IMR-90 (cell line): ENCODE results near the gene RALGPS1. TPM values are rescaled to one million over a fixed set of nuclear protein-coding genes. Genes with fewer than 3 reads are reported as not detected.

ENCODE experiments used
- ATAC-seq: fragments of 200-7000 bp; cut with Tn5 transposase; 2 replicates; pipeline ENCODE4 v1.9.1; 2020; ENCODE audit warnings: low read depth, mild to moderate bottlenecking, moderate library complexity
- BruUV-seq: library from RNA; stranded (reverse); fragments of 400-500 nt; replicated peaks from 2 replicates; lab custom pipeline; 2021; lab: Mats Ljungman, UMichigan
- CTCF ChIA-PET: fragments of 300-600 bp; formaldehyde crosslinking; extraction: SDS; loops from one replicate; lab custom pipeline; 2021; ENCODE audit warnings: antibody characterized with exemption; lab: Yijun Ruan, JAX
- POLR2A ChIA-PET: fragments of 300-600 bp; sonication (Branson Sonifier 250); formaldehyde crosslinking; loops from one replicate; lab custom pipeline; 2022; ENCODE audit warnings: antibody characterized with exemption; ENCODE audit not compliant: unreplicated experiment; lab: Charles Lee
- DNase-seq: peaks from one replicate; pipeline ENCODE4 v3.0.0; 2013
- H2AFZ ChIP-seq: replicated peaks from 2 replicates; pipeline ENCODE3; 2013; ENCODE audit warnings: low read length, mild to moderate bottlenecking; ENCODE audit not compliant: poor library complexity
- H2AK5ac ChIP-seq: 2 replicates; pipeline ENCODE4 v1.6.1; 2013; ENCODE audit warnings: low read depth, low read length, inconsistent platforms
- H2AK9ac ChIP-seq: replicated peaks from 2 replicates; pipeline ENCODE3; 2013; ENCODE audit warnings: mild to moderate bottlenecking, low read depth, low read length, moderate library complexity; ENCODE audit not compliant: poor library complexity
- H2BK120ac ChIP-seq: 2 replicates; pipeline ENCODE4 v1.6.1; 2013; ENCODE audit warnings: low read depth, low read length, inconsistent platforms
- H2BK15ac ChIP-seq: 3 replicates; pipeline ENCODE4 v1.6.1; 2013; ENCODE audit warnings: low read depth, low read length, inconsistent platforms
- H2BK20ac ChIP-seq: 2 replicates; pipeline ENCODE4 v1.6.1; 2013; ENCODE audit warnings: low read depth, mild to moderate bottlenecking, inconsistent platforms, low read length, moderate library complexity
- H2BK5ac ChIP-seq: 2 replicates; pipeline ENCODE4 v1.6.1; 2013; ENCODE audit warnings: mild to moderate bottlenecking, low read depth, low read length, inconsistent platforms; ENCODE audit not compliant: poor library complexity, severe bottlenecking
- H3K14ac ChIP-seq: replicated peaks from 2 replicates; pipeline ENCODE4 v1.6.1; 2013; ENCODE audit warnings: low read depth, low read length, inconsistent platforms
- H3K18ac ChIP-seq: 2 replicates; pipeline ENCODE4 v1.6.1; 2013; ENCODE audit warnings: low read depth, low read length, control low read depth
- H3K23ac ChIP-seq: 2 replicates; pipeline ENCODE4 v1.6.1; 2013; ENCODE audit warnings: low read depth, low read length, inconsistent platforms
- H3K27ac ChIP-seq: 2 replicates; pipeline ENCODE4 v1.5.1; 2013; ENCODE audit warnings: mild to moderate bottlenecking, control low read depth, low read length; ENCODE audit not compliant: insufficient read depth
- H3K27me3 ChIP-seq: 2 replicates; pipeline ENCODE4 v1.6.1; 2013; ENCODE audit warnings: low read length; ENCODE audit not compliant: control insufficient read depth, insufficient read depth
- H3K36me3 ChIP-seq: 2 replicates; pipeline ENCODE4 v1.6.1; 2013; ENCODE audit warnings: low read length, mixed read lengths; ENCODE audit not compliant: control insufficient read depth, insufficient read depth
- H3K4ac ChIP-seq: 2 replicates; pipeline ENCODE4 v1.6.1; 2013; ENCODE audit warnings: low read depth, low read length, inconsistent platforms
- H3K4me1 ChIP-seq: 2 replicates; pipeline ENCODE4 v1.6.1; 2013; ENCODE audit warnings: low read length, mixed read lengths; ENCODE audit not compliant: control insufficient read depth, insufficient read depth
- H3K4me2 ChIP-seq: 2 replicates; pipeline ENCODE4 v1.6.1; 2013; ENCODE audit warnings: low read depth, mild to moderate bottlenecking, control low read depth, low read length, moderate library complexity
- H3K4me3 ChIP-seq: 2 replicates; pipeline ENCODE4 v1.5.1; 2013; ENCODE audit warnings: low read depth, mild to moderate bottlenecking, control low read depth, low read length, moderate library complexity; ENCODE audit not compliant: insufficient read depth
- H3K56ac ChIP-seq: 2 replicates; pipeline ENCODE4 v1.6.1; 2013; ENCODE audit warnings: low read length, inconsistent platforms; ENCODE audit not compliant: insufficient read depth; ENCODE audit errors: extremely low read depth
- H3K79me1 ChIP-seq, 2 experiments: 2 replicates each; pipeline ENCODE4 v1.6.1; 2013; ENCODE audit warnings: low read length in 2 of 2, inconsistent platforms in 1 of 2, low read depth in 1 of 2
- H3K9ac ChIP-seq: 2 replicates; pipeline ENCODE4 v1.6.1; 2013; ENCODE audit warnings: low read depth, low read length, control low read depth
- H3K9me1 ChIP-seq: 2 replicates; pipeline ENCODE4 v1.6.1; 2013; ENCODE audit warnings: low read length, inconsistent platforms; ENCODE audit not compliant: insufficient read depth
- H3K9me3 ChIP-seq: 2 replicates; pipeline ENCODE4 v1.6.1; 2013; ENCODE audit warnings: low read length; ENCODE audit not compliant: control insufficient read depth, insufficient read depth
- H4K20me1 ChIP-seq: 2 replicates; pipeline ENCODE4 v1.6.1; 2013; ENCODE audit warnings: low read length, inconsistent platforms; ENCODE audit not compliant: insufficient read depth
- H4K5ac ChIP-seq: 2 replicates; pipeline ENCODE4 v1.6.1; 2013; ENCODE audit warnings: mild to moderate bottlenecking, low read depth, low read length, control low read depth
- H4K8ac ChIP-seq, 2 experiments: 2 replicates each; pipeline ENCODE4 v1.6.1; 2013; ENCODE audit warnings: low read depth in 2 of 2, low read length in 2 of 2, control low read depth in 1 of 2, inconsistent platforms in 1 of 2
- H4K91ac ChIP-seq: 2 replicates; pipeline ENCODE4 v1.6.1; 2013; ENCODE audit warnings: low read depth, low read length, inconsistent platforms; ENCODE audit not compliant: insufficient read depth
- MAFK ChIP-seq: IDR thresholded peaks from 2 replicates; pipeline ENCODE4 v1.6.1; 2012; ENCODE audit warnings: low read depth, low read length, improper control_type of control experiment
- NFE2L2 ChIP-seq: fragments of 150-350 bp; IDR thresholded peaks from 2 replicates; pipeline ENCODE4 v1.6.1; 2016; ENCODE audit warnings: low read depth, mild to moderate bottlenecking, low read length
- WGBS, 2 experiments: methylation state at CpG; one replicate each; pipeline versions ENCODE4 v1.1.5 to v1.1.7; 2013; ENCODE audit warnings: missing lambda C conversion rate in 2 of 2; ENCODE audit not compliant: insufficient read length in 1 of 2; ENCODE audit errors: extremely low coverage in 2 of 2; 5-methylcytosine and 5-hydroxymethylcytosine counted together
- dilution Hi-C: fragments of 300-500 bp; cut with HindIII; formaldehyde crosslinking; loops from one replicate; pipeline ENCODE4 v1.14.3; 2018; ENCODE audit warnings: low sequenced_read_pairs; ENCODE audit not compliant: unreplicated experiment
- in situ Hi-C: fragments of 300-500 bp; cut with MboI; formaldehyde crosslinking; loops from 3 replicates; pipeline ENCODE4 v1.14.3; 2019; ENCODE audit warnings: low sequenced_read_pairs, inconsistent platforms, mixed read lengths
- intact Hi-C: fragments of 100-400 bp; cut with micrococcal nuclease; formaldehyde crosslinking; loops from 2 replicates; pipeline ENCODE4 v1.10.0; 2022
- polyA plus RNA-seq, 3 experiments: library from polyadenylated mRNA; depleted of rRNA; stranded (reverse); fragments of >200 nt; gene quantifications; 2 replicates each; pipeline ENCODE4 v1.2.3, GENCODE V29; 2012; ENCODE audit warnings: low replicate concordance in 1 of 3
- total RNA-seq: library from RNA; depleted of rRNA; stranded (reverse); fragments of >200 nt; gene quantifications from 2 replicates; pipeline ENCODE4 v1.2.3, GENCODE V29; 2012

The RALGPS1 gene
- total and polyA plus RNA-seq, 2 of the 4 experiments (the other 2 are of a cell fraction), result 0.90 to 2.8 TPM

GRCh38 chr9:127045148-127045547 is 130.6 kb downstream of the RALGPS1 start:
- Histone ChIP-seq H3K27me3 (no peaks in the 10 kb centered on the region), H3K4ac (no peak overlapping the region), H3K14ac (no peak overlapping the region), H3K4me2 (no peak overlapping the region), H2BK120ac (no peak overlapping the region), H4K91ac (no peak overlapping the region), H2AK5ac (no peak overlapping the region), H2BK15ac (no peak overlapping the region), H3K79me1 (no peaks in the 10 kb centered on the region; a peak in 1 of 4 replicates), H4K20me1 (no peaks in the 10 kb centered on the region), H2BK5ac (no peak overlapping the region), H2AK9ac (no peak overlapping the region), H4K8ac (no peak overlapping the region), H2BK20ac (no peak overlapping the region), H4K5ac (no peak overlapping the region), H3K23ac (no peak overlapping the region), H3K4me1 (peaks cover 4% of the 10 kb centered on the region), H3K9me3 (no peaks in the 10 kb centered on the region), H3K36me3 (no peaks in the 10 kb centered on the region), H3K27ac (no peak overlapping the region), H3K56ac (no peak overlapping the region), H3K9ac (no peak overlapping the region), H3K4me3 (no peak overlapping the region), H3K9me1 (peaks cover 13% of the 10 kb centered on the region), H3K18ac (no peak overlapping the region), H2AFZ (no peak overlapping the region)
- CTCF ChIA-PET, result interaction anchor here (1.8 kb wide), 1 partner anchor 9 kb away, joined by 5 read pairs; no protein-coding TSS in a partner anchor
- no peak for ATAC-seq
- no TSS peak for BruUV-seq
- TF ChIP-seq MAFK (peak; percentile 80), NFE2L2 (no peak)
- intact Hi-C loops (no loop called here), dilution Hi-C loops (no loop called here), in situ Hi-C loops (no loop called here)
- POLR2A ChIA-PET, result no interaction called here
- WGBS, 2 experiments, result no CpG with 5 or more reads among the region's 1 CpG
- DNase-seq, result no peak
